Mucosa of gallbladder (tissue), 1 donor: ENCODE measurements around the gene RPUSD1. TPM values are rescaled to one million over a fixed set of nuclear protein-coding genes. Genes with fewer than 3 reads are reported as not detected.

Experiments
- DNase-seq: peaks from one replicate; pipeline ENCODE4 v3.0.0-alpha.2; 2020; ENCODE audit warnings: low spot score
- total RNA-seq: library from RNA; stranded (reverse); gene quantifications from one replicate; pipeline ENCODE4 v1.2.1, GENCODE V29; 2021
- donor health status: DM: no; HTN: no; CAD: no.

The RPUSD1 gene
- total RNA-seq, 1 donor from 2014 or later, result 18.5 TPM

- DNase-seq, result no peak
Measured at GRCh38 chr16:799111-799947, 11.1 kb upstream of the RPUSD1 start.

DNA sequence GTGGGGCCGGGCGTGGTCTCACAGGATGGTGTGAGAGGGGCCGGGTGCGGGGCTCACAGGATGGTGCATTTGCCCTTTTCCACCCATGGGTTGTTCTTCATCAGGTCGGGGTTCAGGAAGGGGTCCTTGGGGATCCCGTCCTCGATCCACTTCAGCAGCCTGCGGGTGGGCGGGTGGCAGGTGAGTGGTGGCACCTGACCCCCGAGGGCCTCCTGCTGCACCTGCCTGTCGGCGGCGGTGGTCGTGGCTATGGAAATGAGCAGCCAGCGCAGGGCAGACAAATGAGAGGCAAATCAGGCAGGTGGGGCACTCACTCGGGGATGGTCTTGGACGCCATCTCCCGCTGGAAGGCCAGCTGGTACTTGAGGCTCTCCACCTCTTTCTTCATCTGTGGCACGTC lies 10.5 kb upstream of the RPUSD1 start:
- DNase-seq, result no peak

DNA sequence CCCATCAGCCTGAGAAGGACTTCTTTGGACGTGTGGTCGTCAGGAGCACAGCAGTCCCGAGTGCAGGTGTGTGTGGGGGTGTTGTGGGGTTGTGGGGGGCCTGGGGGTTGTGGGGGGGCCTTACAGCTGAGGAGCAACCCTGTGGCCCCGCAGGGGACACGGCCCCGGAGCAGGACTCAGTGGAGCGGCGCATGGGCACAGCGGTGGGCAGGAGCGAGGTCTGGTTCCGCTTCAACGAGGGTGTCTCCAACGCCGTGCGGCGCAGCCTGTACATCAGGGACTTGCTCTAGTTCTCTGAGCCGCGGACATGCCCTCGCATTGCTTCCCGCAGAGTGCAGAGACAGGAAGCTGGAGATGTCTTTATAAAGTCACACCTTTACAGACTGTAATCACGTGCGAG lies 9.5 kb upstream of the RPUSD1 start:
- no peak for DNase-seq

DNA sequence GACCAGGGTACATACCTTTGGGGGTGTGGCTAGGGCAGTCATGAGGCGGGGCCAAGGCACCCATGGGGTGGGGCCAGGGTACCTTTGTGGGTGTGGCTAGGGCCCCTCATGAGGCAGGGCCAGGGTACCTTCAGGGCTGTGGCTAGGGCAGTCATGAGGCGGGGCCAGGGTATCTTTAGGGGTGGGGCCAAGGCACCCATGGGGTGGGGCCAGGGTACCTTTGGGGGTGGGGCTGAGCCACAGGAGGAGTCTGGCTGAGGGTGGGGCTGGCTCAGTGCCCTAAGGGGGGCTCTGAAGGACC lies 8.9 kb upstream of the RPUSD1 start:
- no peak for DNase-seq

- no peak for DNase-seq
Measured at GRCh38 chr16:796296-797119, 8.3 kb upstream of the RPUSD1 start.

- no peak for DNase-seq
Measured at GRCh38 chr16:795580-796229, 7.5 kb upstream of the RPUSD1 start.

- no peak for DNase-seq
Measured at GRCh38 chr16:794853-795466, 6.8 kb upstream of the RPUSD1 start.

DNA sequence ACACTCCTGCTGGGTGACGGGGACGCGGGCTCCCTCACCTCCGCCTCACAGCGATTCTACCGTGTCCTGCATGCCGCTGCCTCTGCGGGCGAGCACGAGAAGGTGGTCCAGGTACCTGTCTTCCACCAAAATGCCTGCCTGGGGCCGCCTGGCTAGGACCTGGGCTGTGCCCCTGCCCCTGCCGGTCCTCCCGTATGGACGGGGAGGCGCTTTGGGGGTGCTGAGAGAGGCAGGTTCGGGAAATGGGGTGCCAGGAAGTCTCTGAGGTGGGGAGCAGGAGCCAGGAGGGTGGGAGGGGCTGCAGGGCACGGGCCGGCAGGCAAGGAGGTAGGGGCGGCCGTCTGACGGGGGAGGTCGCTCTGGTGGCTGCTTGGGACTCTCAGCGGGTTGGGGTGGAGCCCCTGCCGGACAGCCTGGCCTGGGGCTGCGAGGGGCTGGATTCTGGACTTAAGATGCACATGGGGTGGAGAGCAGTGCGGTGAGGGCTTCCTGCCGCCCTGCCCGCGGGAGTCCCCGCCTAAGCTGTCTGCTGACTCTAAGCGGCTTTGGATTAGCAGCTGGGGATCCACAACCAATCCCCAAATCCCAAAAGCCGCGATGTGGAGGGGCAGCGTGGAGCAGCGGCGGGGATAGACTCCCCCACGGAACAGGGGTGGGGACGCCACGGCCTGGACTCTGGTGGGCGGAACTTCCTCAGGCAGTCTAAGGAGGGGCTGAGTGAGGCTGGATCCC lies 6.1 kb upstream of the RPUSD1 start:
- DNase-seq, result no peak

GRCh38 chr16:793414-793813 lies 5.2 kb upstream of the RPUSD1 start:
- no peak for DNase-seq

- no peak for DNase-seq
Measured at GRCh38 chr16:792221-792995, 4.2 kb upstream of the RPUSD1 start.

DNA sequence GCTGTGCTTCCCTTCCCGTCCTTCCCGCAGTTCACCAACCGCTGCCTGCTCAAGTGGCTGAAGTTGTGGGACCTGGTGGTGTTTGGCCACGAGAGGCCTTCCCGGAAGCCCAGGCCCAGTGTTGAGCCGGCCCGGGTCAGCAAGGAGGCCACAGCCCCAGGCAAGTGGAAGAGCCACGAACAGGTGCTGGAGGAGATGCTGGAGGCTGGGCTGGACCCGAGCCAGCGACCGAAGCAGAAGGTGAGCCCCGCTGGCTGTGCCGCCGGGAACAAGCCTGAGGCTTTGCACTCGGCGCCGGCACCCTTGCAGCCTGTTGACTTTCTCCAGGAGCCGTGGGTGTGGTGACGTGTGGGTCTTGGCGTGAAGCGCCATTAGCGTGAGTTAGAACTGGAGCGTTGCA lies 3.0 kb upstream of the RPUSD1 start:
- no peak for DNase-seq

DNA sequence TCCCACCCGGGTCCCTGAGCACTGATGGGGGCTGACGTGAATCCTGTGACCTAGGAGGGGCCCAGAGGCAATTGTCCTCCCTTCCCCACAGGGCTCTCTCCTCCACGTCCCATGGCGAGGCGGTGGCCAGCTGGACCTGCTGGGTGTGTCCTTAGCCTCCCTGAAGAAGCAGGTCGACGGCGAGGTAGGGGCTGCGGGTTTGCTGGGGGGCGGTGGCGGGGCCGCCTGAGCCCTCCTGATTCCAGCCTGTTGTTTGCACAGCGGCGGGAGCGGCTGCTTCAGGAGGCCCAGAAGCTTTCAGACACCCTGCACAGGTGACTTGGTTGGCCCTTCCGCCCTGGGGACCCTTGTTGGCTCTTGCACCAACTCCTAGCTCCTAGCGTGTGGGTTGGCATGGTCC lies 1.9 kb upstream of the RPUSD1 start:
- no peak for DNase-seq

GRCh38 chr16:789191-789850 lies 1.1 kb upstream of the RPUSD1 start:
- no peak for DNase-seq

GRCh38 chr16:788399-789126 lies 382 bp upstream of the RPUSD1 start, which contains the start of gene CHTF18:
Gene CHTF18, plus strand, starts transcription at chr16:788620. Its CDS starts 65 bp downstream, at chr16:788685.
- peak; percentile 94 for DNase-seq

DNA sequence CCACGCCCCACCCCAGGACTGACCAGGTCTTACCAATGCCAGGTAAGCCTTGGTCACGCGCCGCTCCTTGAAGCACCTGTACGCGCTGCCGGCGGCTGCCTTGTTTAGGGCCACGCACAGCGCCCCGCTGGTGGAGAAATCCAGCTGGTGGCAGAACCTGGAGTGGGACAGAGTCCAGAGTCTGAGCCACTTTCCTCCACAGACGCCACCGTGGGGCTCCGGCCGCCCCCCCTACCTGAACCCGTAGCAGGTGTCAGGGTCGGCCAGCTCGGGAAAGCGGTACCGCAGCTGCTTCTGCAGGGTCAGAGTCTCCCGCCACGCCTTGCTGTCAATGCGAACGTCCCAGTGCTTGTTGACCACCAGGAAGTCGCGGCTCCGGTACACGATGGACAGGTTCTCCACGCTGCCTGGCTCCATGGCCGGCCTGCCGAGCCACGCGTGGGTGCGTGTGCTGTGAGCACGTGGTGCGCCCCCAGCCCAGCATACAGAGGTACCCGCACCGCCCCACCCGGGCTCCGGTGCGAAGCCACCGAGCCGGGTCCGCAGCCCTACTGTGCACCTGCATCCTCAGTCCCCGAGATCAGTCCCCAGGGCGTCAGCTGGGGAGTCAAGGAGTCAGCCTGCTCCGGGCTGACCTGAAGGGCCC lies 737 bp downstream of the RPUSD1 start:
- no peak for DNase-seq

GRCh38 chr16:785563-786535 lies 2.3 kb downstream of the RPUSD1 start:
- peak; percentile 60 for DNase-seq

DNA sequence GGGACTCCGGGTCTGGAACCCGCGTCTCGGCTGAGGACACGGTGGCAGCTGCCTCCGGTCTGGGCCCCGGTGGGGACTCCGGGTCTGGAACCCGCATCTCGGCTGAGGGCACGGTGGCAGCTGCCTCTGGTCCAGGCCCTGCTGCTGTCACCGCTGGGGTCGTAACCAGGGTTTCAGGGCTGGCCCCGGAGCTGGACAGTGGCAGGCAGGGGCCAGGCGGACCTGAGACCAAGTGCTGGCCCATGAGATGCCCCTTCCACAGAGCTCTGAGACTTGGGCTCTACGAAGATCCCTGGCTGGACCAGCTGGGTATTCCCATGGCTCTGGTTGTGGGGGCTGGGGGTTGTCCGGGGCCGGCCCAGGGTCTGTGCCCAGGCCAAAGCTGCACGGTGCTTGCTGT lies 3.8 kb downstream of the RPUSD1 start:
- DNase-seq, result no peak
